Endodermal cell (in vitro differentiated cells): ENCODE data around the gene LAMA2. TPM values are rescaled to one million over a fixed set of nuclear protein-coding genes. Genes with fewer than 3 reads are reported as not detected.

Experiments used
- DNase-seq: peaks from one replicate; pipeline ENCODE4 v3.0.0-alpha.2; 2017
- H3K27ac ChIP-seq: 2 replicates; pipeline ENCODE4 v1.5.1; 2013; ENCODE audit warnings: mild to moderate bottlenecking, low read depth, low read length, moderate library complexity
- H3K27me3 ChIP-seq: 2 replicates; pipeline ENCODE4 v1.6.1; 2013; ENCODE audit warnings: mild to moderate bottlenecking, low read length, moderate library complexity; ENCODE audit not compliant: insufficient read depth, control insufficient read depth, poor library complexity, severe bottlenecking
- H3K36me3 ChIP-seq: 2 replicates; pipeline ENCODE4 v1.7.0; 2013; ENCODE audit warnings: mild to moderate bottlenecking, low read length, moderate library complexity; ENCODE audit not compliant: control insufficient read depth, insufficient read depth
- H3K4me1 ChIP-seq: one replicate; pipeline ENCODE4 v1.7.0; 2013; ENCODE audit warnings: low read length; ENCODE audit not compliant: control insufficient read depth, insufficient read depth
- H3K4me3 ChIP-seq: 2 replicates; pipeline ENCODE4 v1.5.1; 2013; ENCODE audit warnings: mild to moderate bottlenecking, low read length, moderate library complexity
- H3K9ac ChIP-seq: 2 replicates; pipeline ENCODE4 v1.6.1; 2013; ENCODE audit warnings: mild to moderate bottlenecking, low read length, moderate library complexity; ENCODE audit not compliant: poor library complexity, severe bottlenecking; ENCODE audit errors: extremely low read depth
- H3K9me3 ChIP-seq: 2 replicates; pipeline ENCODE4 v1.6.1; 2013; ENCODE audit warnings: mild to moderate bottlenecking, low read length, moderate library complexity; ENCODE audit not compliant: control insufficient read depth
- H3K27ac Mint-ChIP-seq: 2 replicates; pipeline ENCODE4 v1.8.0; 2020; ENCODE audit warnings: mixed read lengths
- H3K27me3 Mint-ChIP-seq: 2 replicates; pipeline ENCODE4 v1.8.0; 2021; ENCODE audit warnings: mild to moderate bottlenecking, mixed read lengths; ENCODE audit not compliant: insufficient read depth
- H3K36me3 Mint-ChIP-seq: 2 replicates; pipeline ENCODE4 v1.8.0; 2020; ENCODE audit warnings: low read depth, mixed read lengths
- H3K4me1 Mint-ChIP-seq: 2 replicates; pipeline ENCODE4 v1.8.0; 2020; ENCODE audit warnings: mixed read lengths
- H3K4me3 Mint-ChIP-seq: 2 replicates; pipeline ENCODE4 v1.8.0; 2020; ENCODE audit warnings: mild to moderate bottlenecking, moderate library complexity, mixed read lengths
- H3K9me3 Mint-ChIP-seq: 2 replicates; pipeline ENCODE4 v1.8.0; 2020; ENCODE audit warnings: mild to moderate bottlenecking, mixed read lengths
- WGBS, 2 experiments: methylation state at CpG; one replicate each; pipeline versions ENCODE4 v1.1.5 to v1.1.7; 2013; ENCODE audit warnings: missing lambda C conversion rate in 2 of 2, mixed read lengths in 1 of 2; ENCODE audit not compliant: insufficient coverage in 1 of 2, insufficient read length in 1 of 2; 5-methylcytosine and 5-hydroxymethylcytosine counted together
- total RNA-seq, 2 donors: library from RNA; stranded (reverse); fragmentation: NEBNext Ultra II Directional in 1 of 2; extraction: Animal tissue kit (Norgen Biotek cat#: 25700) in 1 of 2; gene quantifications; 2 replicates in 1 of 2; 3 replicates in 1 of 2; pipeline ENCODE4 v1.2.1, GENCODE V29; 2021
- TF ChIP-seq, protein P1 (sequence below): fragments of 200-600 bp; sonication (generic); conservative IDR thresholded peaks from 2 replicates; pipeline ENCODE4 v1.5.0; 2021; ENCODE audit warnings: antibody characterized with exemption, mild to moderate bottlenecking

Gene LAMA2
- total RNA-seq, 2 donors from 2014 or later: 2.3 to 4.1 TPM

DNA sequence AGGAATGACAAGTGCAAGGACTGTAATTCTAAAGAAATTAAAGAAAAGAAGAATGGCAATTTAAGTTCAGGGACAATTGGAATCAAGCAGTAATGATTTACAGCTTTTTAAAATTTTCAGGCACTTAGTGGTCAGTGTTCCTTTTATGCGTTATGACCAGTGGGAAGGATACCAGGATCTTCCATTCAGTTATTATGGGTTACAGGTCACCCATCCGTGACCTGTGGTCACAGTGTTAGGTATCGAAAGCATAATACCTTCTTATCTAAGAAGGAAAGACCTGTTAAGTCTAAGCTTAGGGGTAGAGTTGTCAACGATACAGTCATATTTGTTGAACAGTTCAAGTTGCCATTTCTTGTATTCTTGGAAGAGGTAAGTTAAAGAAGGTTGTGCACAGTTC lies 253.8 kb downstream of the LAMA2 start:
- peaks cover 2% of the 10 kb centered on the region for H3K4me1 ChIP-seq
- no peaks in the 10 kb centered on the region for H3K27me3 ChIP-seq
- no peak overlapping the region for H3K9ac ChIP-seq
- H3K9me3 ChIP-seq: no peaks in the 10 kb centered on the region
- no peaks in the 10 kb centered on the region for H3K9me3 Mint-ChIP-seq
- 94 to 99% methylated on average over 3 to 4 of the region's 4 CpGs for WGBS, 2 experiments
- H3K4me1 Mint-ChIP-seq: no peaks in the 10 kb centered on the region
- H3K27me3 Mint-ChIP-seq: no peaks in the 10 kb centered on the region
- no peak for DNase-seq
- TF ChIP-seq, protein P1, sequence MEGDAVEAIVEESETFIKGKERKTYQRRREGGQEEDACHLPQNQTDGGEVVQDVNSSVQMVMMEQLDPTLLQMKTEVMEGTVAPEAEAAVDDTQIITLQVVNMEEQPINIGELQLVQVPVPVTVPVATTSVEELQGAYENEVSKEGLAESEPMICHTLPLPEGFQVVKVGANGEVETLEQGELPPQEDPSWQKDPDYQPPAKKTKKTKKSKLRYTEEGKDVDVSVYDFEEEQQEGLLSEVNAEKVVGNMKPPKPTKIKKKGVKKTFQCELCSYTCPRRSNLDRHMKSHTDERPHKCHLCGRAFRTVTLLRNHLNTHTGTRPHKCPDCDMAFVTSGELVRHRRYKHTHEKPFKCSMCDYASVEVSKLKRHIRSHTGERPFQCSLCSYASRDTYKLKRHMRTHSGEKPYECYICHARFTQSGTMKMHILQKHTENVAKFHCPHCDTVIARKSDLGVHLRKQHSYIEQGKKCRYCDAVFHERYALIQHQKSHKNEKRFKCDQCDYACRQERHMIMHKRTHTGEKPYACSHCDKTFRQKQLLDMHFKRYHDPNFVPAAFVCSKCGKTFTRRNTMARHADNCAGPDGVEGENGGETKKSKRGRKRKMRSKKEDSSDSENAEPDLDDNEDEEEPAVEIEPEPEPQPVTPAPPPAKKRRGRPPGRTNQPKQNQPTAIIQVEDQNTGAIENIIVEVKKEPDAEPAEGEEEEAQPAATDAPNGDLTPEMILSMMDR: no peak
- H3K4me3 ChIP-seq: no peak overlapping the region
- no peak overlapping the region for H3K4me3 Mint-ChIP-seq
- H3K27ac Mint-ChIP-seq: no peak overlapping the region
- no peaks in the 10 kb centered on the region for H3K36me3 Mint-ChIP-seq
- H3K27ac ChIP-seq: no peak overlapping the region
- no peaks in the 10 kb centered on the region for H3K36me3 ChIP-seq

DNA sequence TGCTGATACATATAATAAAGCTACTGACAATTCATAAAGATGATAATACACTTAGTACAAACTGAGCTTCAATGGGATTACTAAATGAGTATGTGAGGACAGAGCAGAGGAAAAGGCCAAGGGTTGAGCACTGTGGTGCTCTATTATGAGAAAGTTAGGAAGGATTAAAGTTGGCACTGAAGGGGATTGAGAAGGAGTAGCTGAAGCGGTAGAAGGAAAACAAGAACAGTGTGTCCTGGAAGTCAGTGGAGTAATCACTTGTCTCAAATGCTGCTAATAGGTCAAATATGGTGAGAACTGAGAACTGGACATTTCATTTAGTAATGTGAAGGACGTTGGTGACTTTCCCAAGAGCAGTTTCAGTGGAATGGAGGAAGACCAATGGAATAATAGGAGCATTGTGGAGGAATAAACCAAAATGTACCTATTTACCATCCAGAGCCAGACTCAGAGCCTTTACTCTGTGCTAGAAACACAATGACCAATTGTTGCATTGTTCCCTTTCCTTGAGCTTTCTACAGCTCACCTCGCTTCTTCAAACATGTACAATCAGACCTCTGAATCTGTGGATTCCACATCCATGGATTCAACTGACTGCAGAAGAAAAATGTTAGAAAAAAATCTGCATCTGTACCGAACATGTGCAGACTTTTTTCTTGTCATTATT lies 255.9 kb downstream of the LAMA2 start:
- H3K36me3 ChIP-seq: no peaks in the 10 kb centered on the region
- TF ChIP-seq, protein P1: no peak
- WGBS, 2 experiments: 81 to 85% methylated on average over 3 of the region's 4 CpGs
- no peaks in the 10 kb centered on the region for H3K9me3 Mint-ChIP-seq
- H3K4me3 Mint-ChIP-seq: no peak overlapping the region
- DNase-seq: no peak
- H3K9me3 ChIP-seq: no peaks in the 10 kb centered on the region
- H3K4me1 Mint-ChIP-seq: no peaks in the 10 kb centered on the region
- no peak overlapping the region for H3K4me3 ChIP-seq
- no peak overlapping the region for H3K27ac ChIP-seq
- no peaks in the 10 kb centered on the region for H3K27me3 ChIP-seq
- no peaks in the 10 kb centered on the region for H3K36me3 Mint-ChIP-seq
- no peaks in the 10 kb centered on the region for H3K27me3 Mint-ChIP-seq
- no peak overlapping the region for H3K27ac Mint-ChIP-seq
- no peaks in the 10 kb centered on the region for H3K4me1 ChIP-seq
- H3K9ac ChIP-seq: no peak overlapping the region

DNA sequence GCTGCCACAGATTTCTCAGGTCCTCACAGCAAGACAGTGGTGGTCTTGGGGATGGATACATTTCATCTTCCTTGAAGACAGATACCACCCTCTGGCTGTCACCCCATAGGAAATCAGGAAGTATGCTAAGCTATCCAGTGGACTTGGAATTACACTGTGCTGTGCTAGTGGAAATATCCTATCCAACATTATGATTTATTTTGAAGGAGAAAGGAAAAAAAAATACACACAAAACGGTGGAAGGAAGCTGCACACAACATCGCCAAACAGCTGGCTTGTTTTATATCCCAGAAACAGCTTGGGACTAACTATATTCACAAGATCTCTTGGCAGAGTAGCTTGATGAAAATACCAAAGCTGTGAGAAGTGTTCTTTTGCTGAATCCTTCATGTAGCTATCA lies 257.6 kb downstream of the LAMA2 start:
- no peak overlapping the region for H3K27ac Mint-ChIP-seq
- H3K27me3 Mint-ChIP-seq: no peaks in the 10 kb centered on the region
- H3K4me3 Mint-ChIP-seq: no peak overlapping the region
- no peaks in the 10 kb centered on the region for H3K36me3 Mint-ChIP-seq
- Histone ChIP-seq H3K4me1 (no peaks in the 10 kb centered on the region), H3K36me3 (no peaks in the 10 kb centered on the region), H3K4me3 (no peak overlapping the region), H3K9ac (no peak overlapping the region), H3K27me3 (no peaks in the 10 kb centered on the region), H3K27ac (no peak overlapping the region), H3K9me3 (no peaks in the 10 kb centered on the region)
- TF ChIP-seq, protein P1: no peak
- H3K4me1 Mint-ChIP-seq: no peaks in the 10 kb centered on the region
- no peaks in the 10 kb centered on the region for H3K9me3 Mint-ChIP-seq
- no peak for DNase-seq
- 94% methylated on average over 2 of the region's 2 CpGs; no CpG with 5 or more reads in 1 of the 2 experiments for WGBS, 2 experiments
